ENCODE data around the gene KIF16B.

- TF ChIP-seq KDM1A (IDR thresholded peaks at IDR 0.05; ENCODE audit: borderline replicate concordance, low read length) (no peak), CTCF (IDR thresholded peaks at IDR 0.05; ENCODE audit: control extremely low read depth in 1 of 3, insufficient read depth in 1 of 3, low read depth in 1 of 3, low read length in 3 of 3) (no peak), FOSL1 (IDR thresholded peaks at IDR 0.05; ENCODE audit: insufficient read depth, low read depth, low read length) (no peak), EZH2 (IDR thresholded peaks at IDR 0.05; ENCODE audit: low read depth, low read length, severe bottlenecking) (no peak), RNF2 (IDR thresholded peaks at IDR 0.05; ENCODE audit: borderline replicate concordance, low read depth, low read length, missing control alignments, poor library complexity, severe bottlenecking) (no peak), MAX (IDR thresholded peaks at IDR 0.05) (no peak)
These were observed 126.3 kb downstream of the KIF16B start for GRCh38 chr20:16446991-16447390.

Measured in H1 (cell line).